Breast epithelium (tissue), 4 donors: ENCODE data around the gene CDC42. TPM values are rescaled to one million over a fixed set of nuclear protein-coding genes. Genes with fewer than 3 reads are reported as not detected.
A peak's percentile ranks its signal among the peaks of the same experiment; 100 is the strongest.

Experiments used
- DNase-seq, 2 donors: peaks; one replicate each; pipeline ENCODE4 v3.0.0-alpha.2; 2019; ENCODE audit warnings: low spot score in 2 of 2
- H3K27ac ChIP-seq, 2 donors: fragments of 200-600 bp; sonication (generic) in 1 of 2; one replicate each; pipeline ENCODE4 v1.5.1; 2016 to 2019; ENCODE audit warnings: mild to moderate bottlenecking in 1 of 2
- H3K27me3 ChIP-seq, 2 donors: fragments of 200-600 bp; sonication (generic) in 1 of 2; one replicate each; pipeline versions ENCODE4 v1.5.1 to v1.6.0; 2017 to 2019; ENCODE audit warnings: control low read depth in 1 of 2, mild to moderate bottlenecking in 1 of 2
- H3K36me3 ChIP-seq: fragments of 200-600 bp; one replicate; pipeline ENCODE4 v1.5.1; 2019
- H3K4me1 ChIP-seq, 2 donors: fragments of 200-600 bp; sonication (generic); one replicate each; pipeline ENCODE4 v1.5.1; 2016 to 2019; ENCODE audit warnings: control low read depth in 1 of 2
- H3K4me3 ChIP-seq, 3 donors: fragments of 200-600 bp; sonication (generic); 1 replicate in 2 of 3; 2 replicates in 1 of 3; pipeline ENCODE4 v1.5.1; 2016 to 2019; ENCODE audit warnings: mild to moderate bottlenecking in 3 of 3, moderate library complexity in 2 of 3
- H3K9me3 ChIP-seq, 2 donors: fragments of 200-600 bp; sonication (generic) in 1 of 2; one replicate each; pipeline ENCODE4 v1.5.1; 2016 to 2019; ENCODE audit warnings: control low read depth in 1 of 2
- POLR2A ChIP-seq: fragments of 450-650 bp; IDR thresholded peaks from one replicate; pipeline ENCODE4 v1.6.1; 2016; ENCODE audit warnings: antibody characterized with exemption, mild to moderate bottlenecking, moderate library complexity
- POLR2AphosphoS5 ChIP-seq, 3 donors: sonication (generic); formaldehyde crosslinking; IDR thresholded peaks; one replicate each; pipeline ENCODE4 v1.6.1; 2017; ENCODE audit warnings: antibody characterized with exemption in 3 of 3
- intact Hi-C: fragments of 100-400 bp; cut with DNase I; formaldehyde crosslinking; loops from one replicate; pipeline ENCODE4 v1.15.1; 2023; ENCODE audit warnings: low total_unique reads
- total RNA-seq, 3 donors: library from RNA; depleted of rRNA; stranded (reverse); fragments of >200 nt; gene quantifications; one replicate each; pipeline ENCODE4 v1.1.0, GENCODE V29; 2016
- TF ChIP-seq, protein P1 (sequence below), 3 donors: fragments of 450-650 bp; IDR thresholded peaks; one replicate each; pipeline ENCODE4 v1.5.1; 2016 to 2017; ENCODE audit warnings: antibody characterized with exemption in 3 of 3, mild to moderate bottlenecking in 3 of 3, moderate library complexity in 3 of 3

CDC42 gene
- total RNA-seq, 3 donors from 2014 or later, result 192 to 255 (median 213) TPM

DNA sequence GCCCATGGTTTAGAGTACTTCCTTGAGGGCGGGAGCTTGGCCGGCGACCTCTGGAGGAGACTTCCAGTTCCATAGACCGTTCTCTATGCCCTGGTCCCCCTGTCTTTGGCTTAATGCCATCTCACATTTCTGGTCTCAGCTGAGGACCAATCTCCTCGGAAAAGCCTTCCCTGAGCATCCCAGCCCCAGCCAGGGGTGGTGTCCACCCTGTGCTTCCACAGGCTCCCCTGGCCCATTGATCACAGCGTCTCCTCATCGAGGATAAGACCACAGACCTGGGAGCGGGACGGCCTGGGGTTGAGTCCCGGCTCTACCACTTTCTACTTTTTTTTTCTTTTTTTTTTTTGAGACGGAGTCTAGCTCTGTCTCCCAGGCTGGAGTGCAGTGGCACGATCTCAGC is 75.9 kb downstream of the CDC42 start:
- peaks cover 0 to 5% of the 10 kb centered on the region in 2 donors for H3K4me1 ChIP-seq
- no peak for TF ChIP-seq POLR2A
- TF ChIP-seq, protein P1, sequence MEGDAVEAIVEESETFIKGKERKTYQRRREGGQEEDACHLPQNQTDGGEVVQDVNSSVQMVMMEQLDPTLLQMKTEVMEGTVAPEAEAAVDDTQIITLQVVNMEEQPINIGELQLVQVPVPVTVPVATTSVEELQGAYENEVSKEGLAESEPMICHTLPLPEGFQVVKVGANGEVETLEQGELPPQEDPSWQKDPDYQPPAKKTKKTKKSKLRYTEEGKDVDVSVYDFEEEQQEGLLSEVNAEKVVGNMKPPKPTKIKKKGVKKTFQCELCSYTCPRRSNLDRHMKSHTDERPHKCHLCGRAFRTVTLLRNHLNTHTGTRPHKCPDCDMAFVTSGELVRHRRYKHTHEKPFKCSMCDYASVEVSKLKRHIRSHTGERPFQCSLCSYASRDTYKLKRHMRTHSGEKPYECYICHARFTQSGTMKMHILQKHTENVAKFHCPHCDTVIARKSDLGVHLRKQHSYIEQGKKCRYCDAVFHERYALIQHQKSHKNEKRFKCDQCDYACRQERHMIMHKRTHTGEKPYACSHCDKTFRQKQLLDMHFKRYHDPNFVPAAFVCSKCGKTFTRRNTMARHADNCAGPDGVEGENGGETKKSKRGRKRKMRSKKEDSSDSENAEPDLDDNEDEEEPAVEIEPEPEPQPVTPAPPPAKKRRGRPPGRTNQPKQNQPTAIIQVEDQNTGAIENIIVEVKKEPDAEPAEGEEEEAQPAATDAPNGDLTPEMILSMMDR (IDR thresholded peaks at IDR 0.05), result no peak
- TF ChIP-seq POLR2AphosphoS5 (IDR thresholded peaks at IDR 0.05), result no peak
- no peak overlapping the region for H3K4me3 ChIP-seq
- DNase-seq, result no peak
- H3K36me3 ChIP-seq, result no peaks in the 10 kb centered on the region
- no peak overlapping the region for H3K27ac ChIP-seq
- no peaks in the 10 kb centered on the region for H3K9me3 ChIP-seq
- intact Hi-C loops, result no loop called here
- H3K27me3 ChIP-seq, result no peaks in the 10 kb centered on the region

GRCh38 chr1:22129501-22130117 is 77.1 kb downstream of the CDC42 start:
- TF ChIP-seq, protein P1 (IDR thresholded peaks at IDR 0.05), result no peak
- TF ChIP-seq POLR2A (no peak), POLR2AphosphoS5 (IDR thresholded peaks at IDR 0.05) (no peak)
- Histone ChIP-seq H3K4me3 (no peak overlapping the region), H3K9me3 (no peaks in the 10 kb centered on the region), H3K4me1 (peaks cover 0 to 5% of the 10 kb centered on the region in 2 donors), H3K27ac (no peak overlapping the region), H3K36me3 (no peaks in the 10 kb centered on the region), H3K27me3 (no peaks in the 10 kb centered on the region)
- intact Hi-C loops, result no loop called here
- no peak for DNase-seq

DNA sequence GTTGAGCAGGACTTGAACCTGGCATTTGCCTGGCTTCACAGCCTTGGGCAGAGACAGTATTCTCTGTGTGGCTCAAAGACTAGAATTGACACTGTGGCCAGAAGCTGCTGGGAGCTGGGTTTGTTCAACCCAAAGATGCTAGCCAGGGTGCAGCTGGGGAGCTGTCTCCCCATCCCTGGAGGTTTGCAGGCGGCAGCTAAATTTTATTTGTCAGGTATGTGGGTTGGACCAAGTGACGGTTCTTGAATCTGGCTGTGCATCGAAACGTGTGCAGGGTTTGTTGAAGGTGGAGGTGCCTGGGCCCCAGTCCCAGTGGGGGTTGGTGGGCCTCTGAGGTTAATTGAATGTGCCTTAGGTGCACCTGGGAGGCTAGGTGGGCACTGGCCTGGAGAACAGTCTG is 78.6 kb downstream of the CDC42 start:
- intact Hi-C loops, result no loop called here
- H3K27ac ChIP-seq, result no peak overlapping the region
- TF ChIP-seq POLR2A (no peak), POLR2AphosphoS5 (IDR thresholded peaks at IDR 0.05) (no peak)
- TF ChIP-seq, protein P1 (IDR thresholded peaks at IDR 0.05), result no peak
- no peaks in the 10 kb centered on the region for H3K9me3 ChIP-seq
- peaks cover 0 to 5% of the 10 kb centered on the region in 2 donors for H3K4me1 ChIP-seq
- H3K36me3 ChIP-seq, result no peaks in the 10 kb centered on the region
- H3K4me3 ChIP-seq, result no peak overlapping the region
- DNase-seq, result no peak
- no peaks in the 10 kb centered on the region for H3K27me3 ChIP-seq

- intact Hi-C loops, result no loop called here
- no peak for DNase-seq
Observed at GRCh38 chr1:22131875-22132486, 79.5 kb downstream of the CDC42 start.

More at GRCh38 chr1:22131875-22132486, 79.5 kb downstream of the CDC42 start:
- no peaks in the 10 kb centered on the region for H3K36me3 ChIP-seq
- peaks cover 0 to 5% of the 10 kb centered on the region in 2 donors for H3K4me1 ChIP-seq
- H3K9me3 ChIP-seq, result no peaks in the 10 kb centered on the region
- H3K4me3 ChIP-seq, result no peak overlapping the region
- no peak overlapping the region for H3K27ac ChIP-seq
- TF ChIP-seq POLR2AphosphoS5 (IDR thresholded peaks at IDR 0.05), result no peak
- TF ChIP-seq, protein P1 (IDR thresholded peaks at IDR 0.05), result peak; percentile 37 to 79 (median 75)
- TF ChIP-seq POLR2A, result no peak
- no peaks in the 10 kb centered on the region for H3K27me3 ChIP-seq
